Esophagus muscularis mucosa (tissue), 4 donors: ENCODE results near the gene MRPS11. TPM values are rescaled to one million over a fixed set of nuclear protein-coding genes. Genes with fewer than 3 reads are reported as not detected.
A peak's percentile ranks its signal among the peaks of the same experiment; 100 is the strongest.
"Not testable (repeated sequence)": the region's sequence is repeated elsewhere in the genome, so short reads cannot be mapped to it uniquely, and the experiment has no call there.

Experiments
- DNase-seq: peaks from one replicate; pipeline ENCODE4 v3.0.0-alpha.2; 2017; ENCODE audit errors: extremely low spot score
- H3K27ac ChIP-seq, 4 donors: fragments of 200-600 bp; sonication (generic); replicated peaks in 1 of 4; 1 replicate in 3 of 4; 2 replicates in 1 of 4; pipeline ENCODE4 v1.5.1; 2016 to 2019; ENCODE audit warnings: mild to moderate bottlenecking in 1 of 4
- H3K27me3 ChIP-seq, 4 donors: fragments of 200-600 bp; sonication (generic); one replicate each; pipeline versions ENCODE4 v1.5.1 to v1.6.0; 2016 to 2019
- H3K36me3 ChIP-seq, 4 donors: fragments of 200-600 bp; sonication (generic); one replicate each; pipeline ENCODE4 v1.5.1; 2016 to 2019
- H3K4me1 ChIP-seq, 4 donors: fragments of 200-600 bp; sonication (generic); one replicate each; pipeline ENCODE4 v1.5.1; 2016 to 2019
- H3K4me3 ChIP-seq, 4 donors: fragments of 200-600 bp; sonication (generic); 1 replicate in 2 of 4; 2 replicates in 2 of 4; pipeline ENCODE4 v1.5.1; 2016 to 2019; ENCODE audit warnings: mild to moderate bottlenecking in 4 of 4, moderate library complexity in 1 of 4
- H3K9me3 ChIP-seq, 4 donors: fragments of 200-600 bp; sonication (generic); 1 replicate in 3 of 4; 2 replicates in 1 of 4; pipeline ENCODE4 v1.5.1; 2016 to 2019
- CTCF ChIP-seq, 3 experiments: fragments of 200-600 bp in 2 of 3; fragments of 450-650 bp in 1 of 3; sonication (generic) in 2 of 3; IDR thresholded peaks; one replicate each; pipeline ENCODE4 v1.5.1; 2017 to 2019; ENCODE audit warnings: antibody characterized with exemption in 3 of 3, mild to moderate bottlenecking in 2 of 3, moderate library complexity in 1 of 3
- EP300 ChIP-seq: sonication (generic); formaldehyde crosslinking; IDR thresholded peaks from one replicate; pipeline ENCODE4 v1.6.1; 2017; ENCODE audit warnings: antibody characterized with exemption
- POLR2A ChIP-seq: fragments of 450-650 bp; IDR thresholded peaks from one replicate; pipeline ENCODE4 v1.6.1; 2017; ENCODE audit warnings: antibody characterized with exemption, moderate library complexity, mild to moderate bottlenecking, low read depth
- POLR2AphosphoS5 ChIP-seq, 2 donors: sonication (generic); formaldehyde crosslinking; IDR thresholded peaks; one replicate each; pipeline ENCODE4 v1.6.1; 2017; ENCODE audit warnings: antibody characterized with exemption in 2 of 2
- WGBS: methylation state at CpG from one replicate; pipeline ENCODE4 v1.1.5; 2018; 5-methylcytosine and 5-hydroxymethylcytosine counted together
- intact Hi-C: fragments of 100-400 bp; cut with DNase I; formaldehyde crosslinking; loops from one replicate; pipeline ENCODE4 v1.15.1; 2023
- total RNA-seq, 4 donors: library from RNA; depleted of rRNA; stranded (reverse); fragments of >200 nt; gene quantifications; one replicate each; pipeline versions ENCODE4 v1.1.0 to v1.2.1, GENCODE V29; 2016

MRPS11 gene
- total RNA-seq, 4 donors from 2014 or later, result 25.7 to 44.9 (median 34.2) TPM

DNA sequence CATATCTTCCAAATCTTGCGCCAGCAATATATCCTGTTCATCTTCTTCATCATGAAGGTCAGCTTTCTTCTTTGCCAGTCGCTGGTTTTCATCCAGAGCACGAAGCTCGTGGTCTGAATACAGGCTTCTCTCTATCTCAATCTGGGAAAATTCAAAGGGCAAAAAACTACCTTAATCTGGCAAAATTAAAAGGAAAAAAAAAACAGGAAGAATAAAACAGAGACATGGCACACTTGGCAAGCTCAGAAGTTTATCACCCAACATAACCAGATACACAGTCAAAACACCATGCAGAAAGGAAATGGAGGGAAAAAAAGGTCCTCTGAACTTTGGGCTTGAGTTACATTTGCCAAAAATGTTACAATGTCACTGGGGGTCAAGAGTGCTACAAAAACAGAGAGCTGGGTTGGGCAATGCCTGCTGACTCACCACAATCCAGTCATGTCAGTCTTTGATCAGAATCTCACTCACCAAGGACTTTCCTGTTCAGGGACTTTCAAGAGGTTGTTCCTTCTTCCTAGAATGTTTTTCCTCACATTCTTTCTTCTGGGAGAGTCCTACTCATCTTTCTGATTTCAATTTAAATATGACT is 1.8 kb upstream of the MRPS11 start:
- Histone ChIP-seq H3K4me3 (peak overlapping the region in 2 of 4 donors; percentile 81 to 87), H3K36me3 (peaks cover 32 to 54% (median 40%) of the 10 kb centered on the region in 4 donors)
- TF ChIP-seq CTCF (IDR thresholded peaks at IDR 0.05) (no peak), POLR2AphosphoS5 (IDR thresholded peaks at IDR 0.05) (no peak), POLR2A (no peak)

GRCh38 chr15:88467935-88468528 is 524 bp downstream of the MRPS11 start:
- peak overlapping the region; percentile 81 to 88 (median 86) for H3K27ac ChIP-seq
- H3K27me3 ChIP-seq, result no peaks in the 10 kb centered on the region
- H3K9me3 ChIP-seq, result no peaks in the 10 kb centered on the region
- H3K36me3 ChIP-seq, result peaks cover 26 to 54% (median 33%) of the 10 kb centered on the region in 4 donors
- no peak for TF ChIP-seq EP300
- no peak for TF ChIP-seq POLR2AphosphoS5 (IDR thresholded peaks at IDR 0.05)
- no peak for TF ChIP-seq CTCF (IDR thresholded peaks at IDR 0.05)
- no peak for TF ChIP-seq POLR2A
- peak; percentile 29 for DNase-seq
- under 1% methylated on average over 17 of the region's 17 CpGs for WGBS
- H3K4me3 ChIP-seq, result peak overlapping the region; percentile 76 to 88 (median 84)
- intact Hi-C loops, result loop anchor here (5.0 kb wide), 1 partner anchor 154 kb away; the partner anchor contains the start of gene AEN
- peaks cover 28 to 35% (median 33%) of the 10 kb centered on the region in 4 donors for H3K4me1 ChIP-seq

More for the DNA sequence above, 1.8 kb upstream of the MRPS11 start:
- Histone ChIP-seq H3K27ac (no peak overlapping the region), H3K9me3 (no peaks in the 10 kb centered on the region), H3K4me1 (peaks cover 28 to 35% (median 32%) of the 10 kb centered on the region in 4 donors), H3K27me3 (no peaks in the 10 kb centered on the region)
- WGBS, result 92% methylated on average over 4 of the region's 4 CpGs
- intact Hi-C loops, result loop anchor here (5.0 kb wide), 1 partner anchor 157 kb away; the partner anchor contains the start of gene AEN
- DNase-seq, result peak; percentile 53

DNA sequence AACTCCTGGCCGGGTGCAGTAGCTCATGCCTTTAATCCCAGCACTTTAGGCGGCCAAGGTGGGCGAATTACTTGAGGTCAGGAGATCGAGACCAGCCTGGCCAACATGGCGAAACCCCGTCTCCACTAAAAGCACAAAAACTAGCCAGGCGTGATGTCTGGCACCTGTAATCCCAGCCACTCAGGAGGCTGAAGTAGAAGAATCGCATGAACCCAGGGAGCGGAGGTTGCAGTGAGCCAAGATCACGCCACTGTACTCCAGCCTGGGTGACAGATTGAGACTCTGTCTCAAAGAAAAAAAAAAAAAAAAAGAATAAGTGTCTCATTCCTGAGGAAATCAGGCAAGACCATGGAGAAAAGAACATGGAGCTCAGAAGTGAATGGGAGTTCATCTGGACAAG is 1.2 kb downstream of the MRPS11 start:
- 97% methylated on average over 10 of the region's 10 CpGs for WGBS
- intact Hi-C loops, result loop anchor here (5.0 kb wide), 1 partner anchor 154 kb away; the partner anchor contains the start of gene AEN
- H3K27me3 ChIP-seq, result not testable (repeated sequence)

DNA sequence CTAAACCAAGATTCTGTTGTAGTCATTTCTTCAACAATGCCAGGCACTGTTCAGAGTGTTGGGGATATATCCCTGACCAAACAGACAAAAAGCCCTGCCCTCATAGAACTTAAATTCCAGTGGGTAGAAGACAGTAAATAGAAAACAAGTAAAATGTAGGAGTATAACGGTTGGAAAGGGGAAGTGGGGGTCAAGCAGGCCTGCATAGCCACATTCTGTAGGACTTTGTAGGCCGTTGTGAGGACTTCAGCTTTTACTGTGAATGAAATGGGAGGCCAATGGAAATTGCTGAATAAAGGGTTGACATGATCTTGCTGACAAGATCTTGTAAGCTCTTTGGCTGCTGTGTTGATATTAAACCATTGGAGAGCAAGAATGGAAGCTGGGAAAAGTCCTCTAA is 1.8 kb downstream of the MRPS11 start:
- Histone ChIP-seq H3K27me3 (no peaks in the 10 kb centered on the region), H3K27ac (no peak overlapping the region), H3K36me3 (peaks cover 16 to 54% (median 33%) of the 10 kb centered on the region in 4 donors), H3K9me3 (no peaks in the 10 kb centered on the region), H3K4me3 (no peak overlapping the region), H3K4me1 (peaks cover 21 to 35% (median 30%) of the 10 kb centered on the region in 4 donors)
- WGBS, result 91% methylated on average over 2 of the region's 2 CpGs
- no peak for DNase-seq
- intact Hi-C loops, result loop anchor here (5.0 kb wide), 1 partner anchor 153 kb away; the partner anchor contains the start of gene AEN
- TF ChIP-seq POLR2AphosphoS5 (IDR thresholded peaks at IDR 0.05), result no peak
- TF ChIP-seq POLR2A, result no peak
- no peak for TF ChIP-seq CTCF (IDR thresholded peaks at IDR 0.05)
- no peak for TF ChIP-seq EP300

More for the DNA sequence above, 1.2 kb downstream of the MRPS11 start:
- not testable (repeated sequence) for H3K9me3 ChIP-seq, H3K27ac ChIP-seq, DNase-seq
- Histone ChIP-seq H3K36me3 (peaks cover 22 to 54% (median 33%) of the 10 kb centered on the region in 4 donors), H3K4me3 (peak overlapping the region in 3 of 4 donors; percentile 76 to 88 (median 81)), H3K4me1 (peaks cover 27 to 35% (median 30%) of the 10 kb centered on the region in 4 donors)

DNA sequence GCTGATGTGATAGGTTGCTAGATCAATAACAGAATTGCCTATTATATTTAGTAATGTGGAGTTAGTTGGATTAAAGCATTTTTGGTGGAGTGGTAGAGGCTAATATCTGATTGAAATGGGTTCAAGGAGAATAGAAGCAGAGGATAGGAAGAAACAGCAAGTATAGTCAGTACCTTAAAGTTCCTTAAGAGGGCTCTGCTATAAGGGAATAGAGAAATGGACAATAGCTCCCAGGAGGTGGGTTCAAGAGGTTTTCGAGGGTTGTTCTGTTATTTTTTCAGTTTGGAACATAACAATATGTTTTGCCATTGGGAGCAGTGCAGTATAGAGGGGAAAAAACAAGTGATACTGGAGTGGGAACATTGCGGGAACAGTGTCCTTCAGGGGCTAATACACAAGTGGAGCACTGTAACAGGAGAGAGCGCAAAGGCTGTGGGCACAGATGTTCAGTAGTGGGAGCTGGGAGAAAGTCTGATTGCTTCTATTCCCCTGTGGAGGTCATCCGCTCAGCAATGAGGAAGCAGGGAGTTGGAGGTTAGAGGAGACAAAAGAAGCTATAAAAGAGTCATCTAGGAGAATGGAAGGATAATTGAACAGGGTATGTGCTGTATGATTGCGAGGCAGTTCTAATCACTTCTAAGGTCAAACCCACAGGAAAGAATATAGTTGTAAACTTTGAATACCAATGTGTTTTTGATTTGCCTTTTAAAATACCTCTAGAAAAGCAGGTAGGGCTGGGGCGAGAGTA is 3.3 kb downstream of the MRPS11 start:
- no peak for DNase-seq
- intact Hi-C loops, result no loop called here
- WGBS, result 92% methylated on average over 6 of the region's 6 CpGs
- Histone ChIP-seq H3K27ac (no peak overlapping the region), H3K9me3 (no peaks in the 10 kb centered on the region), H3K27me3 (no peaks in the 10 kb centered on the region), H3K4me1 (peaks cover 17 to 32% (median 26%) of the 10 kb centered on the region in 4 donors), H3K4me3 (no peak overlapping the region), H3K36me3 (peaks cover 9 to 59% (median 41%) of the 10 kb centered on the region in 4 donors)
- TF ChIP-seq EP300 (no peak), POLR2A (no peak), CTCF (IDR thresholded peaks at IDR 0.05) (no peak), POLR2AphosphoS5 (IDR thresholded peaks at IDR 0.05) (no peak)
